Transverse colon (tissue), 4 donors: ENCODE data around the gene MAPK12.

ENCODE experiments used
- CTCF ChIP-seq, 5 experiments: fragments of 200-600 bp in 3 of 5; fragments of 450-650 bp in 2 of 5; sonication (generic) in 3 of 5; IDR thresholded peaks; 1 replicate in 2 of 5; 2 replicates in 3 of 5; pipeline ENCODE4 v1.5.1; 2016 to 2017; ENCODE audit warnings: antibody characterized with exemption in 5 of 5, inconsistent platforms in 3 of 5, mild to moderate bottlenecking in 2 of 5, moderate library complexity in 1 of 5
- EP300 ChIP-seq: sonication (generic); formaldehyde crosslinking; IDR thresholded peaks from one replicate; pipeline ENCODE4 v1.6.1; 2017; ENCODE audit warnings: antibody characterized with exemption, low read depth
- POLR2A ChIP-seq: fragments of 450-650 bp; IDR thresholded peaks from one replicate; pipeline ENCODE4 v1.6.1; 2016; ENCODE audit warnings: antibody characterized with exemption, mild to moderate bottlenecking, moderate library complexity
- POLR2AphosphoS5 ChIP-seq, 3 donors: sonication (generic); formaldehyde crosslinking; IDR thresholded peaks; one replicate each; pipeline ENCODE4 v1.6.1; 2016; ENCODE audit warnings: antibody characterized with exemption in 3 of 3

- no peak for TF ChIP-seq CTCF (IDR thresholded peaks at IDR 0.05)
- no peak for TF ChIP-seq EP300
- no peak for TF ChIP-seq POLR2A
- TF ChIP-seq POLR2AphosphoS5 (IDR thresholded peaks at IDR 0.05), result no peak
These were observed at the start of gene MAPK12 for GRCh38 chr22:50261615-50262459.
